NB4 (cell line): ENCODE data around the gene VDR.

Experiments
- DNase-seq: peaks from one replicate; pipeline ENCODE4 v3.0.0; 2010; ENCODE audit warnings: low read depth
- H3K4me3 ChIP-seq: one replicate; pipeline ENCODE4 v1.5.1; 2011; ENCODE audit warnings: mild to moderate bottlenecking, low read depth, low read length, moderate library complexity
- CTCF ChIP-seq: IDR thresholded peaks from one replicate; pipeline ENCODE4 v1.5.1; 2012; ENCODE audit warnings: low read depth, low read length
- MAX ChIP-seq: IDR thresholded peaks from 2 replicates; pipeline ENCODE4 v1.6.1; 2011; ENCODE audit warnings: low read depth, low read length
- MYC ChIP-seq: IDR thresholded peaks from 2 replicates; pipeline ENCODE4 v1.6.1; 2011; ENCODE audit warnings: low read depth, low read length
- POLR2A ChIP-seq: IDR thresholded peaks from 2 replicates; pipeline ENCODE4 v1.6.1; 2011; ENCODE audit warnings: mild to moderate bottlenecking; ENCODE audit not compliant: insufficient read length; ENCODE audit errors: extremely low read depth

The VDR gene

GRCh38 chr12:47803191-47803875 lies 101.5 kb downstream of the VDR start:
- DNase-seq: peak; percentile 52
- H3K4me3 ChIP-seq: no peak overlapping the region

GRCh38 chr12:47802312-47802711 lies 102.5 kb downstream of the VDR start:
- no peak overlapping the region for H3K4me3 ChIP-seq
- peak; percentile 64 for DNase-seq
- no peak for TF ChIP-seq MAX
- peak; percentile 70 for TF ChIP-seq CTCF
- no peak for TF ChIP-seq MYC
- no peak for TF ChIP-seq POLR2A

More at GRCh38 chr12:47803191-47803875, 101.5 kb downstream of the VDR start:
- TF ChIP-seq MYC: no peak
- TF ChIP-seq POLR2A: no peak
- TF ChIP-seq MAX: no peak
- TF ChIP-seq CTCF: no peak

GRCh38 chr12:47801904-47802246 lies 102.9 kb downstream of the VDR start:
- TF ChIP-seq MYC (no peak), MAX (no peak), POLR2A (no peak), CTCF (no peak)
- H3K4me3 ChIP-seq: no peak overlapping the region

GRCh38 chr12:47801170-47801903 lies 103.5 kb downstream of the VDR start:
- no peak for TF ChIP-seq MAX
- TF ChIP-seq MYC: no peak
- no peak for TF ChIP-seq CTCF
- no peak for TF ChIP-seq POLR2A
- peak; percentile 39 for DNase-seq
- no peak overlapping the region for H3K4me3 ChIP-seq

More at GRCh38 chr12:47801904-47802246, 102.9 kb downstream of the VDR start:
- no peak for DNase-seq

- no peak overlapping the region for H3K4me3 ChIP-seq
- no peak for DNase-seq
- no peak for TF ChIP-seq MAX
- TF ChIP-seq CTCF: no peak
- no peak for TF ChIP-seq MYC
- TF ChIP-seq POLR2A: no peak
These were observed 104.2 kb downstream of the VDR start for GRCh38 chr12:47800582-47800981.
